WTC11 (cell line): ENCODE data around the gene APBA1.

Experiments
- CREM ChIP-seq: sonication (generic); formaldehyde crosslinking; IDR thresholded peaks from 2 replicates; pipeline ENCODE4 v1.8.1; 2022; ENCODE audit warnings: mild to moderate bottlenecking, missing genetic modification reagents, moderate library complexity
- CTCF ChIP-seq: fragments of 200-600 bp; IDR thresholded peaks from 2 replicates; pipeline ENCODE4 v1.8.0; 2022; ENCODE audit warnings: antibody characterized with exemption
- E2F1 ChIP-seq: sonication (generic); formaldehyde crosslinking; IDR thresholded peaks from 2 replicates; pipeline ENCODE4 v1.8.0; 2022; ENCODE audit warnings: mild to moderate bottlenecking, missing genetic modification reagents
- EMX1 ChIP-seq: fragments of 250-450 bp; sonication (Bioruptor Pico); IDR thresholded peaks from 2 replicates; pipeline ENCODE4 v1.8.0; 2021; ENCODE audit warnings: mild to moderate bottlenecking
- IRF1 ChIP-seq: sonication (generic); formaldehyde crosslinking; IDR thresholded peaks from 2 replicates; pipeline ENCODE4 v1.8.0; 2023; ENCODE audit warnings: missing genetic modification reagents
- NR2C2 ChIP-seq: sonication (generic); formaldehyde crosslinking; IDR thresholded peaks from 2 replicates; pipeline ENCODE4 v1.8.0; 2022; ENCODE audit warnings: mild to moderate bottlenecking, missing genetic modification reagents
- SOX15 ChIP-seq: fragments of 250-450 bp; sonication (Bioruptor Pico); IDR thresholded peaks from 2 replicates; pipeline ENCODE4 v1.9.0; 2021; ENCODE audit warnings: mild to moderate bottlenecking
- SP1 ChIP-seq: sonication (generic); formaldehyde crosslinking; conservative IDR thresholded peaks from 2 replicates; pipeline ENCODE4 v1.8.1; 2022; ENCODE audit warnings: missing genetic modification reagents
- STAT6 ChIP-seq: sonication (generic); formaldehyde crosslinking; conservative IDR thresholded peaks from 2 replicates; pipeline ENCODE4 v1.8.1; 2023; ENCODE audit warnings: mild to moderate bottlenecking, low read depth, missing genetic modification reagents, moderate library complexity
- USF1 ChIP-seq: sonication (generic); formaldehyde crosslinking; IDR thresholded peaks from 2 replicates; pipeline ENCODE4 v1.8.0; 2022; ENCODE audit warnings: mild to moderate bottlenecking, missing genetic modification reagents
- ZNF121 ChIP-seq: sonication (generic); formaldehyde crosslinking; IDR thresholded peaks from 2 replicates; pipeline ENCODE4 v1.8.0; 2023; ENCODE audit warnings: missing genetic modification reagents
- ZNF232 ChIP-seq: sonication (generic); formaldehyde crosslinking; IDR thresholded peaks from 2 replicates; pipeline ENCODE4 v1.8.0; 2022; ENCODE audit warnings: mild to moderate bottlenecking, missing genetic modification reagents
- ZNF512 ChIP-seq: sonication (generic); formaldehyde crosslinking; IDR thresholded peaks from 2 replicates; pipeline ENCODE4 v1.8.1; 2022; ENCODE audit warnings: missing genetic modification reagents, borderline replicate concordance

- TF ChIP-seq ZNF512 (CRISPR knock-in tag) = no peak
- TF ChIP-seq CTCF = no peak
- TF ChIP-seq CREM = no peak
- no peak for TF ChIP-seq USF1 (CRISPR knock-in tag)
- TF ChIP-seq ZNF121 (CRISPR knock-in tag) = no peak
- TF ChIP-seq EMX1 = no peak
- no peak for TF ChIP-seq E2F1 (CRISPR knock-in tag)
- no peak for TF ChIP-seq SOX15
- TF ChIP-seq SP1 = no peak
- no peak for TF ChIP-seq NR2C2 (CRISPR knock-in tag)
- TF ChIP-seq IRF1 = no peak
- TF ChIP-seq ZNF232 (CRISPR knock-in tag) = no peak
- no peak for TF ChIP-seq STAT6 (CRISPR knock-in tag)
Observed at GRCh38 chr9:69655065-69655464, 17.1 kb downstream of the APBA1 start.
